Panc1 (cell line): Measurements from ENCODE around the gene PREP.

Source experiments
- CTCF ChIP-seq: fragments of 450-650 bp; IDR thresholded peaks from 2 replicates; pipeline ENCODE4 v1.5.1; 2017; ENCODE audit warnings: mild to moderate bottlenecking
- REST ChIP-seq, 2 experiments: IDR thresholded peaks; 2 replicates each; pipeline ENCODE4 v1.6.1; 2011 to 2012; ENCODE audit warnings: low read depth in 2 of 2, control low read depth in 1 of 2, low read length in 1 of 2, mild to moderate bottlenecking in 1 of 2, moderate library complexity in 1 of 2; ENCODE audit not compliant: insufficient read depth in 1 of 2

- TF ChIP-seq CTCF (no peak), REST (IDR thresholded peaks at IDR 0.05; ENCODE audit: insufficient read depth in 1 of 2, low read depth in 2 of 2, low read length in 1 of 2) (no peak)
These were observed 26.8 kb upstream of the PREP start for GRCh38 chr6:105429676-105430075.
